H1 (cell line): ENCODE measurements around the gene RXRA. TPM values are rescaled to one million over a fixed set of nuclear protein-coding genes. Genes with fewer than 3 reads are reported as not detected.

Experiments
- BCL11A ChIP-seq, 2 experiments: IDR thresholded peaks; one replicate each; pipeline ENCODE4 v1.6.1; 2011; ENCODE audit warnings: low read depth in 2 of 2, low read length in 2 of 2, mild to moderate bottlenecking in 2 of 2
- CREB1 ChIP-seq: IDR thresholded peaks from 2 replicates; pipeline ENCODE4 v1.6.1; 2012; ENCODE audit warnings: inconsistent platforms
- CTBP2 ChIP-seq: IDR thresholded peaks from 2 replicates; pipeline ENCODE4 v1.7.0; 2011; ENCODE audit warnings: borderline replicate concordance, mild to moderate bottlenecking, moderate library complexity, mixed read lengths, low read length; ENCODE audit not compliant: insufficient read depth, insufficient read length
- EGR1 ChIP-seq: IDR thresholded peaks from 2 replicates; pipeline ENCODE4 v1.6.1; 2011; ENCODE audit warnings: low read depth, low read length, borderline replicate concordance
- RXRA ChIP-seq: IDR thresholded peaks from 2 replicates; pipeline ENCODE4 v1.6.1; 2011; ENCODE audit warnings: low read depth, mild to moderate bottlenecking, low read length, moderate library complexity; ENCODE audit not compliant: insufficient read depth
- SIN3A ChIP-seq, 2 experiments: IDR thresholded peaks in 1 of 2; conservative IDR thresholded peaks in 1 of 2; 2 replicates each; pipeline ENCODE4 v1.6.1; 2011 to 2012; ENCODE audit warnings: low read length in 2 of 2, improper control_type of control experiment in 1 of 2, low read depth in 1 of 2, mild to moderate bottlenecking in 1 of 2
- SP1 ChIP-seq: IDR thresholded peaks from 2 replicates; pipeline ENCODE4 v1.6.1; 2011; ENCODE audit warnings: low read depth, low read length
- TEAD4 ChIP-seq: IDR thresholded peaks from 2 replicates; pipeline ENCODE4 v1.6.1; 2012; ENCODE audit warnings: low read depth, low read length, inconsistent platforms, mixed read lengths
- polyA plus RNA-seq, 7 experiments: library from polyadenylated mRNA; depleted of rRNA in 3 of 7; stranded (reverse) in 5 of 7; unstranded in 2 of 7; fragments of >200 nt in 5 of 7; fragments of 200-250 nt in 2 of 7; gene quantifications; 1 replicate in 5 of 7; 2 replicates in 1 of 7; 4 replicates in 1 of 7; pipeline versions ENCODE4 v1.2.1 to v1.2.3, GENCODE V29; 2011 to 2013; ENCODE audit warnings: missing spikeins in 2 of 7, mixed read lengths in 2 of 7
- total RNA-seq: library from RNA; stranded (reverse); fragmentation: NEBNext Ultra II Directional; extraction: Animal tissue kit (Norgen Biotek cat#: 25700); gene quantifications from 2 replicates; pipeline ENCODE4 v1.2.1, GENCODE V29; 2021
- TF ChIP-seq, protein P1 (sequence below): fragments of 300-600 bp; sonication (generic); IDR thresholded peaks from 2 replicates; pipeline ENCODE4 v1.7.1; 2012; ENCODE audit warnings: low read length, moderate library complexity, mild to moderate bottlenecking, inconsistent platforms; ENCODE audit not compliant: insufficient replicate concordance
- TF ChIP-seq, protein P2 (sequence below): IDR thresholded peaks from 2 replicates; pipeline ENCODE4 v1.6.1; 2011; ENCODE audit warnings: low read depth, mild to moderate bottlenecking, low read length; ENCODE audit not compliant: insufficient read depth

RXRA gene
- total and polyA plus RNA-seq, 2 of the 8 experiments (the other 6 are each of a cell fraction or from before 2014, with no cell fraction given), result 9.8 to 29.4 TPM

DNA sequence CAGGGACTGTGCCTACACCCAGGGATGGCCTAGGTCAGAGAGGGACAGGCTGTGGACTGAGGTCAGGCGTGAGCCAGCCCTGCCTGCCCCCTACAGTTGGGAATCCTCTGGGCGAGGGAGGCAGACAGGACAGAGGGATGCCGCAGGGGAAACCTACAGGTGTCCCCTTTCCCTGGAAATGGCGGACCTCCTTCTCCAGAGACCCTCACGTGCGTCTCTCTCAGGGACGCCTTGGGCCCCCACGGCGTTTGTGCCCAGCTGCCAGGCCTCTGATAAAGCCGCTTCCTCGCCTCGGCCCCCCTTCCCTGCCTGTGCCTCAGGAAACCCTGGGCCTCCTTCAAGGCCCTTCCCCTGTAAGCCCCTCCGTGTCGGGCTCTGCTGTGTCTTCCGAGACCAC, 129.3 kb downstream of the RXRA start (continued):
- TF ChIP-seq, protein P1, sequence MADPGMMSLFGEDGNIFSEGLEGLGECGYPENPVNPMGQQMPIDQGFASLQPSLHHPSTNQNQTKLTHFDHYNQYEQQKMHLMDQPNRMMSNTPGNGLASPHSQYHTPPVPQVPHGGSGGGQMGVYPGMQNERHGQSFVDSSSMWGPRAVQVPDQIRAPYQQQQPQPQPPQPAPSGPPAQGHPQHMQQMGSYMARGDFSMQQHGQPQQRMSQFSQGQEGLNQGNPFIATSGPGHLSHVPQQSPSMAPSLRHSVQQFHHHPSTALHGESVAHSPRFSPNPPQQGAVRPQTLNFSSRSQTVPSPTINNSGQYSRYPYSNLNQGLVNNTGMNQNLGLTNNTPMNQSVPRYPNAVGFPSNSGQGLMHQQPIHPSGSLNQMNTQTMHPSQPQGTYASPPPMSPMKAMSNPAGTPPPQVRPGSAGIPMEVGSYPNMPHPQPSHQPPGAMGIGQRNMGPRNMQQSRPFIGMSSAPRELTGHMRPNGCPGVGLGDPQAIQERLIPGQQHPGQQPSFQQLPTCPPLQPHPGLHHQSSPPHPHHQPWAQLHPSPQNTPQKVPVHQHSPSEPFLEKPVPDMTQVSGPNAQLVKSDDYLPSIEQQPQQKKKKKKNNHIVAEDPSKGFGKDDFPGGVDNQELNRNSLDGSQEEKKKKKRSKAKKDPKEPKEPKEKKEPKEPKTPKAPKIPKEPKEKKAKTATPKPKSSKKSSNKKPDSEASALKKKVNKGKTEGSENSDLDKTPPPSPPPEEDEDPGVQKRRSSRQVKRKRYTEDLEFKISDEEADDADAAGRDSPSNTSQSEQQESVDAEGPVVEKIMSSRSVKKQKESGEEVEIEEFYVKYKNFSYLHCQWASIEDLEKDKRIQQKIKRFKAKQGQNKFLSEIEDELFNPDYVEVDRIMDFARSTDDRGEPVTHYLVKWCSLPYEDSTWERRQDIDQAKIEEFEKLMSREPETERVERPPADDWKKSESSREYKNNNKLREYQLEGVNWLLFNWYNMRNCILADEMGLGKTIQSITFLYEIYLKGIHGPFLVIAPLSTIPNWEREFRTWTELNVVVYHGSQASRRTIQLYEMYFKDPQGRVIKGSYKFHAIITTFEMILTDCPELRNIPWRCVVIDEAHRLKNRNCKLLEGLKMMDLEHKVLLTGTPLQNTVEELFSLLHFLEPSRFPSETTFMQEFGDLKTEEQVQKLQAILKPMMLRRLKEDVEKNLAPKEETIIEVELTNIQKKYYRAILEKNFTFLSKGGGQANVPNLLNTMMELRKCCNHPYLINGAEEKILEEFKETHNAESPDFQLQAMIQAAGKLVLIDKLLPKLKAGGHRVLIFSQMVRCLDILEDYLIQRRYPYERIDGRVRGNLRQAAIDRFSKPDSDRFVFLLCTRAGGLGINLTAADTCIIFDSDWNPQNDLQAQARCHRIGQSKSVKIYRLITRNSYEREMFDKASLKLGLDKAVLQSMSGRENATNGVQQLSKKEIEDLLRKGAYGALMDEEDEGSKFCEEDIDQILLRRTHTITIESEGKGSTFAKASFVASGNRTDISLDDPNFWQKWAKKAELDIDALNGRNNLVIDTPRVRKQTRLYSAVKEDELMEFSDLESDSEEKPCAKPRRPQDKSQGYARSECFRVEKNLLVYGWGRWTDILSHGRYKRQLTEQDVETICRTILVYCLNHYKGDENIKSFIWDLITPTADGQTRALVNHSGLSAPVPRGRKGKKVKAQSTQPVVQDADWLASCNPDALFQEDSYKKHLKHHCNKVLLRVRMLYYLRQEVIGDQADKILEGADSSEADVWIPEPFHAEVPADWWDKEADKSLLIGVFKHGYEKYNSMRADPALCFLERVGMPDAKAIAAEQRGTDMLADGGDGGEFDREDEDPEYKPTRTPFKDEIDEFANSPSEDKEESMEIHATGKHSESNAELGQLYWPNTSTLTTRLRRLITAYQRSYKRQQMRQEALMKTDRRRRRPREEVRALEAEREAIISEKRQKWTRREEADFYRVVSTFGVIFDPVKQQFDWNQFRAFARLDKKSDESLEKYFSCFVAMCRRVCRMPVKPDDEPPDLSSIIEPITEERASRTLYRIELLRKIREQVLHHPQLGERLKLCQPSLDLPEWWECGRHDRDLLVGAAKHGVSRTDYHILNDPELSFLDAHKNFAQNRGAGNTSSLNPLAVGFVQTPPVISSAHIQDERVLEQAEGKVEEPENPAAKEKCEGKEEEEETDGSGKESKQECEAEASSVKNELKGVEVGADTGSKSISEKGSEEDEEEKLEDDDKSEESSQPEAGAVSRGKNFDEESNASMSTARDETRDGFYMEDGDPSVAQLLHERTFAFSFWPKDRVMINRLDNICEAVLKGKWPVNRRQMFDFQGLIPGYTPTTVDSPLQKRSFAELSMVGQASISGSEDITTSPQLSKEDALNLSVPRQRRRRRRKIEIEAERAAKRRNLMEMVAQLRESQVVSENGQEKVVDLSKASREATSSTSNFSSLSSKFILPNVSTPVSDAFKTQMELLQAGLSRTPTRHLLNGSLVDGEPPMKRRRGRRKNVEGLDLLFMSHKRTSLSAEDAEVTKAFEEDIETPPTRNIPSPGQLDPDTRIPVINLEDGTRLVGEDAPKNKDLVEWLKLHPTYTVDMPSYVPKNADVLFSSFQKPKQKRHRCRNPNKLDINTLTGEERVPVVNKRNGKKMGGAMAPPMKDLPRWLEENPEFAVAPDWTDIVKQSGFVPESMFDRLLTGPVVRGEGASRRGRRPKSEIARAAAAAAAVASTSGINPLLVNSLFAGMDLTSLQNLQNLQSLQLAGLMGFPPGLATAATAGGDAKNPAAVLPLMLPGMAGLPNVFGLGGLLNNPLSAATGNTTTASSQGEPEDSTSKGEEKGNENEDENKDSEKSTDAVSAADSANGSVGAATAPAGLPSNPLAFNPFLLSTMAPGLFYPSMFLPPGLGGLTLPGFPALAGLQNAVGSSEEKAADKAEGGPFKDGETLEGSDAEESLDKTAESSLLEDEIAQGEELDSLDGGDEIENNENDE, result no peak
- TF ChIP-seq BCL11A (IDR thresholded peaks at IDR 0.05; ENCODE audit: low read depth in 2 of 2, low read length in 2 of 2) (no peak), SP1 (no peak), CREB1 (no peak), EGR1 (no peak), TEAD4 (no peak), CTBP2 (no peak), SIN3A (conservative IDR thresholded peaks at IDR 0.05 in 1 of 2, IDR thresholded peaks at IDR 0.05 in 1 of 2; ENCODE audit: low read depth in 1 of 2, low read length in 2 of 2) (no peak), RXRA (no peak)
- TF ChIP-seq, protein P2, sequence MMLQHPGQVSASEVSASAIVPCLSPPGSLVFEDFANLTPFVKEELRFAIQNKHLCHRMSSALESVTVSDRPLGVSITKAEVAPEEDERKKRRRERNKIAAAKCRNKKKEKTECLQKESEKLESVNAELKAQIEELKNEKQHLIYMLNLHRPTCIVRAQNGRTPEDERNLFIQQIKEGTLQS, result no peak
